ENCODE data around the gene SUGP1.
"Not testable (repeated sequence)": the region's sequence is repeated elsewhere in the genome, so short reads cannot be mapped to it uniquely, and the experiment has no call there.

The SUGP1 gene

GRCh38 chr19:19260417-19261214 is 59.7 kb downstream of the SUGP1 start:
- no peak for DNase-seq

GRCh38 chr19:19259741-19260140 is 60.6 kb downstream of the SUGP1 start:
- DNase-seq: no peak

- DNase-seq: no peak
These were observed 61.5 kb downstream of the SUGP1 start for GRCh38 chr19:19258589-19259338.

GRCh38 chr19:19257836-19258588 is 62.3 kb downstream of the SUGP1 start:
- no peak for DNase-seq

GRCh38 chr19:19257137-19257536 is 63.2 kb downstream of the SUGP1 start:
- DNase-seq: no peak

GRCh38 chr19:19256072-19256969 is 64.0 kb downstream of the SUGP1 start:
- no peak for DNase-seq

- not testable (repeated sequence) for DNase-seq
These were observed 66.9 kb downstream of the SUGP1 start for GRCh38 chr19:19253409-19253808.

- no peak for DNase-seq
These were observed 70.0 kb downstream of the SUGP1 start for GRCh38 chr19:19250196-19250801.

DNA sequence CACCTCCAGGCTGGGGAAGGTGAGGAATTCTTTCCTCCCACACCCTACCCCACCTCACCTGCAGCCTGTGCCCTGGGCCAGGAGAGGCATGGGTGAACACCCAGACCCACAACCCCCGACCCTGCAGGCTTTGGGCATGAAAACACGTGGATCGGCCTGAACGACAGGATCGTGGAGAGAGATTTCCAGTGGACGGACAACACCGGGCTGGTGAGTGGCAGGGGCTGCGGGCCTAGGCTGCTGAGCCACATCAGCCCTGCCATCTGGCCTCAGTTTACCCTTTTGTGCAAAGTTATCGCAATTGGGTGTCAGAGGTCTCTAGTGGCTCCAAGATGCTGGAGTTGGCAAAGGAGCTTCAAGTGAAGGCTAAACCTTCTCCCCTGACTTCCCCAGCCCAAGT is 79.8 kb downstream of the SUGP1 start:
- DNase-seq: no peak

- no peak for DNase-seq
These were observed 80.6 kb downstream of the SUGP1 start for GRCh38 chr19:19239675-19240074.

DNA sequence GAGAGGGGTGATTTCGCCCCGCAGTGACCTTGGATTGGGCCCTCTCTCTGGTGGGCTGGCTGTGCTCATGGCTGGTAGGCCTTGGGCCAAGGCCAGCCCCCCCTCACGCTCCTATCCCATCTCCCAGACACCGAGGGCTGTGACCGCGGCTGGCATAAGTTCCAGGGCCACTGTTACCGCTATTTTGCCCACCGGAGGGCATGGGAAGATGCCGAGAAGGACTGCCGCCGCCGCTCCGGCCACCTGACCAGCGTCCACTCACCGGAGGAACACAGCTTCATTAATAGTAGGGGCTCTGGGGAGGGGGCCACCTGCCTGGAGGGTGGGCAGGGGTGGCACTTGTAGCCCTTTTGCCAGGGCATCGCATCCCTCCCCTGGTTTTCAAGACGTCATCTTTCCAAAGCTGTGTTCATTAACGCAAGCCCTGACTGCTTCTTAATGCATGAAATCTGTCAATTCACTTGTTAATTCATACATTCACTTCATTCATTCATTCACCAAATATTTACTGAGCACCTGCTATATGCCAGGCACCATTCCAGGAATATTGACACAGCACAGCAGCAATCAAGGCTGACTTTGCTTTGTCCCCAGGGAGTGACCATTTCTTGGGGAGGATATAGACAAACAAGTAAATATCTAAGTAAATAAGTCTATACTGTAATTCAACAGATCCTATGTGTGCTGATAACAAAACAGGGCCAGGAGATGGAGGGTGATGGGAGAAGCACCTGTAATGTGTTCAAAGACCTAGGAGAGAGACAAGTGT is 82.0 kb downstream of the SUGP1 start:
- no peak for DNase-seq

- no peak for DNase-seq
These were observed 84.1 kb downstream of the SUGP1 start for GRCh38 chr19:19236173-19236572.

- DNase-seq: no peak
These were observed 86.0 kb downstream of the SUGP1 start for GRCh38 chr19:19234220-19234816.

GRCh38 chr19:19232261-19232721 is 88.0 kb downstream of the SUGP1 start:
- no peak for DNase-seq

GRCh38 chr19:19230999-19231398 is 89.3 kb downstream of the SUGP1 start:
- DNase-seq: no peak

DNA sequence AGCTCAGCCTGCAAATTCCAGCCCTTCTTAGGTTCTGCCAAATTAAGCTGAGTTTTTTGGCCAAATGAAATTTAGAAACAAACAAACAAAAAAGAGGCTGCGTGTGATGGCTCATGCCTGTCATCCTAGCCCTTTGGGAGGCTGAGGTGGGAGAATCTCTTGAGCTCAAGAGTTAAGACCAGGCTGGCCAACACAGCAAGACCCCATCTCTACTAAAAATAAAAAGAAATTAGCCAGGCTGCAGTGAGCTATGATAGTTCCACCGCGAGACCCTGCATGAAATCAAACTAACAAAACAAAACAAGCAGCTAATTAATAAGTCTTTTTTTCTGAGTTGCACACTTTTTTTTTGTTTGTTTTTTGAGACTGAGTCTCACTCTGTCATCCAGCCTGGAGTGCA is 90.6 kb downstream of the SUGP1 start:
- DNase-seq: no peak

DNA sequence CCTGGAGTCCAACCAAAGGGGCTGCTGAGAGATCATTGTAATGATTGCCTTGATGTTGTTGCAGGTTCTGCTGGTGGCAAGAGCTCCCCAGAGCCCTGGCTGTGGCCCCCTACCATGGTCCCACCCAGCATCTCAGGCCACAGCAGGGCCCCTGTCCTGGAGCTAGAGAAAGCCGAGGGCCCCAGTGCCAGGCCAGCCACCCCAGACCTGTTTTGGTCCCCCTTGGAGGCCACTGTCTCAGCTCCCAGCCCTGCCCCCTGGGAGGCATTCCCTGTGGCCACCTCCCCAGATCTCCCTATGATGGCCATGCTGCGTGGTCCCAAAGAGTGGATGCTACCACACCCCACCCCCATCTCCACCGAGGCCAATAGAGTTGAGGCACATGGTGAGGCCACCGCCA is 93.1 kb downstream of the SUGP1 start:
- DNase-seq: no peak

GRCh38 chr19:19226663-19227062 is 93.6 kb downstream of the SUGP1 start:
- DNase-seq: no peak

DNA sequence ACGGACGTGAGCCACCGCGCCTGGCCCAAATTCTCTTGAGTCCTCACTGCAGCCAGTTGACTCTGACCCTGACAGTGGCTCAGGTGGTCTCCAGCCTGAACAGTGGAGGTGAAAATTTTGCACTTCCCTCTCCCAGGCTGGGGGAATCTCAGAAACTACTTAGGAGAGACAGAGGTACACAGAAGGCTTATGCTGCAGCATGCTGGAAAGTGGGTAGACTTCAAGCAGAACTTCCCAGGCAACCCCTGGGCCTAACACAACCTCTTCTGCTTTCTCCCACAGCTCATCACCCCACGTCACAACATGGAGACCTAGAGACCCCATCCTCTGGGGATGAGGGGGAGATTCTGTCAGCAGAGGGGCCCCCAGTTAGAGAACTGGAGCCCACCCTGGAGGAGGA is 94.1 kb downstream of the SUGP1 start:
- DNase-seq: no peak

All from activated CD8-positive, alpha-beta memory T cell treated with anti-CD3 and anti-CD28 coated beads, Interleukin-2, amount 50 U/mL, for 48 hours (primary cell).